ENCODE results near the gene DROSHA.
A peak's percentile ranks its signal among the peaks of the same experiment; 100 is the strongest.
"Not testable (repeated sequence)": the region's sequence is repeated elsewhere in the genome, so short reads cannot be mapped to it uniquely, and the experiment has no call there.

The DROSHA gene, protein sequence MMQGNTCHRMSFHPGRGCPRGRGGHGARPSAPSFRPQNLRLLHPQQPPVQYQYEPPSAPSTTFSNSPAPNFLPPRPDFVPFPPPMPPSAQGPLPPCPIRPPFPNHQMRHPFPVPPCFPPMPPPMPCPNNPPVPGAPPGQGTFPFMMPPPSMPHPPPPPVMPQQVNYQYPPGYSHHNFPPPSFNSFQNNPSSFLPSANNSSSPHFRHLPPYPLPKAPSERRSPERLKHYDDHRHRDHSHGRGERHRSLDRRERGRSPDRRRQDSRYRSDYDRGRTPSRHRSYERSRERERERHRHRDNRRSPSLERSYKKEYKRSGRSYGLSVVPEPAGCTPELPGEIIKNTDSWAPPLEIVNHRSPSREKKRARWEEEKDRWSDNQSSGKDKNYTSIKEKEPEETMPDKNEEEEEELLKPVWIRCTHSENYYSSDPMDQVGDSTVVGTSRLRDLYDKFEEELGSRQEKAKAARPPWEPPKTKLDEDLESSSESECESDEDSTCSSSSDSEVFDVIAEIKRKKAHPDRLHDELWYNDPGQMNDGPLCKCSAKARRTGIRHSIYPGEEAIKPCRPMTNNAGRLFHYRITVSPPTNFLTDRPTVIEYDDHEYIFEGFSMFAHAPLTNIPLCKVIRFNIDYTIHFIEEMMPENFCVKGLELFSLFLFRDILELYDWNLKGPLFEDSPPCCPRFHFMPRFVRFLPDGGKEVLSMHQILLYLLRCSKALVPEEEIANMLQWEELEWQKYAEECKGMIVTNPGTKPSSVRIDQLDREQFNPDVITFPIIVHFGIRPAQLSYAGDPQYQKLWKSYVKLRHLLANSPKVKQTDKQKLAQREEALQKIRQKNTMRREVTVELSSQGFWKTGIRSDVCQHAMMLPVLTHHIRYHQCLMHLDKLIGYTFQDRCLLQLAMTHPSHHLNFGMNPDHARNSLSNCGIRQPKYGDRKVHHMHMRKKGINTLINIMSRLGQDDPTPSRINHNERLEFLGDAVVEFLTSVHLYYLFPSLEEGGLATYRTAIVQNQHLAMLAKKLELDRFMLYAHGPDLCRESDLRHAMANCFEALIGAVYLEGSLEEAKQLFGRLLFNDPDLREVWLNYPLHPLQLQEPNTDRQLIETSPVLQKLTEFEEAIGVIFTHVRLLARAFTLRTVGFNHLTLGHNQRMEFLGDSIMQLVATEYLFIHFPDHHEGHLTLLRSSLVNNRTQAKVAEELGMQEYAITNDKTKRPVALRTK (N-terminal part only)

DNA sequence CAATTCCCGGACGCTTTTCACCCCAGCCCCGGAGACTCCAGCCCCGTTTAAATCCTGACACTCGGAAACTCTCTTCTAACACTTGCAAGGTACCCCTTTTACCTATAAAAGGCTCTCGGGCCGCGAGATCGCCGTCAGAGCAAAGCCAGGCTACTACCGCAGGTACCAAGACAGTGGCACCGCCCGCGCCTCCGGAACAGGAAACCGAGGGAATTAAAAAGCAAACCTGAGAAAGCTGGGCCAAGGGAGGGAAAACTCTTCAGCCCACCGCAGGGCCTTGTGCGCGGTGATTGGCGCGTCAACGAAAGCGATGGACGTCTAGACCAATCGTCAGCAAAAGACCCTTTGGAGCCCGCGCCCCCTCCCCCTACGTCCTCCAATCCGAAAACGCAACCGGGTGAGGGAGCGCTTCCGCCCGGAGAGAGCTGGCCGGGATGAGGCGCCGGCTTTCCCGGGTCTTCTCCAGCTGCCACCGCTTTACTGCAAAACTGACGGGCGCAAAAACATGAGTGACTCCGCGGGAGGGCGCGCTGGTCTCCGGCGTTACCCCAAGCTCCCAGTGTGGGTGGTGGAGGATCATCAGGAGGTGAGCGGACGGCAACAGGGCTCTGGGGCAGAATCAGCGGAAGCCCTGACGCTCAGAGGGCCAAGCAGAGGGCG lies at the start of gene DROSHA, which contains the start of gene C5orf22:
Gene DROSHA, minus strand, starts transcription at position 206 of the 660 bp plus-strand sequence. CDS start 3,034 bp downstream, outside the sequence.
Gene C5orf22, plus strand, starts transcription at position 414 of the 660 bp plus-strand sequence. Its CDS starts 92 bp downstream, at position 506.
- peak; percentile 87 to 94 (median 88) for DNase-seq (ENCODE audit: low read depth in 3 of 3)

DNA sequence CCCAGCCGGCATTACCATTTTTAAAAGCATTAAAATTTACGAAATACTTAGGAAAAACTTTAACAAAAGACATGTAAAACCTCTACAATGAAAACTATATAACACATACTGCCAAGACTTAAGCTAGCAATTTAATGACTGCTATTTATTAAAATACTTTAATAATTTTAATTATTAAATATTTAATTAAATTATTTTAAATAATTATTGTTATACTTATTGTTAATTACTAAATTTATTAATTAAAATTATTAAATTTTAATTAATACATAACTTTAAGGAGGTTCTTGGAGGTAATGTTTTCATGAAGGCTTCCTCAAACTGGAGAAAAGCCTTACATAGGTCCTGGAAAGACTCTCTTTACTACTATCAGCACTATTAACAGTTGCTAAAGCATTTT lies 47.7 kb upstream of the DROSHA start:
- DNase-seq (ENCODE audit: low read depth in 3 of 3) = no peak

DNA sequence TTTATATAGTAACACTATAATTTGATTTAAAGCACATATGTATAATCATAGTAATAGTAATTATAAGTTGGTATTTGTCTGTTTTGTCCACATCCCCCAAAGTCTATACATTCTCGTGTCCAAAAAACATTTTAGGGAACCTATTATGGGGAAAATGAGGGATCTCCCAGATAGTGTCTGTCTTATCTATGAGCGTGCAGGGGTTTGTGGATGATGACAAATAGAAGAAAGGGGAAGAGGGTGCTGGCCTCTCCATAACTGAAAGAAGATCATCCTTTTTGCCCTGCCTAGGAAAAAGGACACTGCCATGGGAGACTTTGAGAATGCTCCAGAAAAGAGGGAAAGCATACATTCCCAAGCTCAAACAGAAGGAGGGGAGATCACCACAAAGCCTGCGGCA lies 45.5 kb upstream of the DROSHA start:
- DNase-seq (ENCODE audit: low read depth in 3 of 3) = no peak

DNA sequence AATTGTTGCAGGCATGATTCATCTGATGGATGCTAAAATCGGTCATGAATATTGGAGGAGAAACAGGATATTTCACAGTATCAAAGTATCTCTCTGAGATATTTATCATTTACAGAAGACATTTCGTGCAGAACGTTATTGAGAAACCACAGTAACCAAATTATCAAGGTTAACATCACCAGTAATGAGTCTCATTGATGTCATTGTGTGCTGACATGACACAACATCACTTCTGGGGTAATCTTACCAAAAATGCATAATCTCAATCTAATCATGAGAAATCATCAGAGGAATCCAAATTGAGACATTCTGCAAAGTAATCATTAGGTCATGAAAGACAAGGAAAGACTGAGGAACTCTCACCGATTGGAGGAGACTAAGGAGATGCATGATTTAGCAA lies 42.9 kb upstream of the DROSHA start:
- DNase-seq (ENCODE audit: low read depth in 3 of 3) = no peak

DNA sequence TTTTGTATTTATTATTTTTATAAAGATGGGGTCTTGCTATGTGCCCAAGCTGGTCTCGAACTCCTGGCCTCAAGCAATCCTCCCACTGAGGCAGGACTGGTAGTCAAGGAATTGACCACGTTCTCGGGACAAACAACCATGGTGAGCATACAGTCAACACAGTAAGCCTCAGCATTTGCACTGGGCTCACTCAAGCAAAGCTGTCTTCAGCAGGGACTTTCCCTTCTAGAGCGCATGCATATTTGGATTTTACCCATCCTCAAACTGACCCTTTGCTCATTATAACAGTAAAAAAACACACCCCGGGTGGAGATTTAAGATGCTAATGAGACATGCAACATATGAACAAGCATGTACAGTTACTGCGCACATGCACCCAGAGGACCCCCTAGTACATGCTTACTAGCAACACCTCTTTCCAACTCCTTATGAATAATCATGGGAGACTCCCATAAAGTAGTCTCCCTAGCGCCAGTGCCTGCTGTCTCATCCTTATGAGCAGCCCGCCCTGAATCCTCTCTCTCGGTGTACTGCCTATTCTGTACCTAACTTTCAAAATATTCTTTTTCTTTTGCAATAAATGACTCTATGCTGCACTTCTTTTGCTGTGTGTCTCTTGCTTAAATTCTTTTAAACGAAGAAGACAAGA lies 41.7 kb upstream of the DROSHA start:
- DNase-seq (ENCODE audit: low read depth in 3 of 3) = no peak

DNA sequence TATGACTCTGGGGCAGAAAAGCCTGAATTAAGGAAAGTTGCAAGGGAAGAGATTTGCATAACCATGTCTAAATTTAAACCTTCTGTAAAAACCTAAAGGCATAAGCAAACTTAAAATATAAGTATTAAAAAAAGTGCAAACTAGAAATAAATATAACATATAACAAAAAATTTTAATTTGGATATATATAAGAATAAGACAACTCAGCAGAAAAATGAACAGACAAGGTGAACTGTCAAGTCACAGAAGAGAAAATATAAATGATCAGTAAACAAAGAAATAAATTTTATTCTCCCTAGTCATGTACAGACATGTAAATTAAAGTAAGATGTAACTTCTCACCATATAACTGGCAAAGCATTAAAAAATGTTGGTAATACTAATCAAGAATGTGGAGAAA lies 37.2 kb upstream of the DROSHA start:
- no peak for DNase-seq (ENCODE audit: low read depth in 3 of 3)

DNA sequence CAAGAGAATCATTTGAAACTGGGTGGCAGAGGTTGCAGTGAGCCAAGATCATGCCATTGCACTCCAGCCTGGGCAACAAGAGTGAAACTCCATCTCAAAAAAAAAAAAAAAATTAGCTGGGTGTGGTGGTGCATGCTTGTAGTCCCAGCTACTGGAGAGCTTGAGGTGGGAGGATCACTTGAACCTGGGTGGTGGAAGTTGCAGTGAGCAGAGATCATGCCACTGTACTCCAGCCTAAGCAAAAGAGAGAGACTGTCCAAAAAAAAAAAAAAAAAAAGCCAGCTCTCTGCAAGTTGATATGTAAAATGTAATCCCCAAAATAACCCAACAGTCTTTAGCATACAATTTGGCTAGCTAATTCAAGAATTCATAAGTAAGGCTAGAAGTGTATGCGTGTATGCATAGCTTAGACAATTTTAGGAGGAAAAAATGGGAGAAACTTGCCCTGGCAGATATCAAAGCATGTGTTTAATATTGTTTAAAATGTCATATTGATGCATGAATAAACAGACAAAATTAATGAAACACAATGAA lies 36.5 kb upstream of the DROSHA start:
- no peak for DNase-seq (ENCODE audit: low read depth in 3 of 3)

DNA sequence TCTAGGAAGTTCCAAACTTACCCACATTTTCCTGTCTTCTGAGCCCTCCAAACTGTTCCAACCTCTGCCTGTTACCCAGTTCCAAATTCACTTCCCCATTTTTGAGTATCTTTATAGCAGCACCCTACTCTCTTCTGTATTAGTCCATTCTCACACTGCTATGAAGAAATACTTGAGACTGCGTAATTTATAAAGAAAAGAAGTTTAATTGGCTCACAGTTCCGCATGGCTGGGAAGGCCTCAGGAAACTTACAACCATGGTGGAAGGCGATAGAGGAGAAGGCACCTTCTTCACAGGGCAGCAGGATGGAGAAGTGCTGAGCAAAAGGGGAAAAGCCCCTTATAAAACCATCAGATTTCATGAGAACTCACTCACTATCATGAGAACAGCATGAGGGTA lies 34.5 kb upstream of the DROSHA start:
- DNase-seq (ENCODE audit: low read depth in 3 of 3) = not testable (repeated sequence)

DNA sequence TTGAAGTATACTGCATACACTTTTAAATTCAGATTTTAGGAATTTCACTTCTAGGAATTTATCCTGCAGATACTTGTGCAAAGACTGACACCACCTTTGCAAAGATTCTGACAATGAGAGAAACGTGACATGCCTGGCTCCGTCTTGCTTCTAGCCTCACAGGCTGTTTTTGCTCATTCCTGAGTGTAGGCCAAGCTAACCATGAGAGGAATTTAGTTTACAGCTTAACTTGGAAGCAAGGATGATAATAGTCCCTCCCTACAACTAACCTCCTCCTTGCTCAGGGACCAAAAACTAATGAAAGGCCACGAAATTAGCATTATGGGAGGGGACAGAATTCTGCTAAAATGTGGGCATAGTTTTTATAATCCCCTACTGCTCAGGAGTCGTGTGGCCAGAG lies 31.3 kb upstream of the DROSHA start:
- DNase-seq (ENCODE audit: low read depth in 3 of 3) = no peak

DNA sequence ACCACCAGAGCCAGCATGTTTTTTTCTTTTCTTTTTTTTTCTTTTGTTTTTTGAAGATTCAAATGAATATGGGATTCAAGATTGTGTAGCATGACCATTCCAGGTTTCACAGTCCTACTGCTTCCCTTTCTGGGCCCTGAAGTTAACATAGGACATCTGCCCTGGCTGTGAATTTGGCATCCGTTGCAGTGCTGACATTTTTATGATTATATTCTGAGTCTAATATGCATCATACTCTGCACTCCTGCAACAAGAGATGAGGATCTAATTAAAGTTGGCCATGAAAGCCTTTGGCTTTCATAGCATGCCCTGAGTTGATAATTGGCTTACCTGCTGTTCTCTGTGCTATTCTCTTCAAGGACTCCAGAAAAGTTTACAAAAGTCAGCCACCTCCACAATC lies 30.1 kb upstream of the DROSHA start:
- DNase-seq (ENCODE audit: low read depth in 3 of 3) = no peak

DNA sequence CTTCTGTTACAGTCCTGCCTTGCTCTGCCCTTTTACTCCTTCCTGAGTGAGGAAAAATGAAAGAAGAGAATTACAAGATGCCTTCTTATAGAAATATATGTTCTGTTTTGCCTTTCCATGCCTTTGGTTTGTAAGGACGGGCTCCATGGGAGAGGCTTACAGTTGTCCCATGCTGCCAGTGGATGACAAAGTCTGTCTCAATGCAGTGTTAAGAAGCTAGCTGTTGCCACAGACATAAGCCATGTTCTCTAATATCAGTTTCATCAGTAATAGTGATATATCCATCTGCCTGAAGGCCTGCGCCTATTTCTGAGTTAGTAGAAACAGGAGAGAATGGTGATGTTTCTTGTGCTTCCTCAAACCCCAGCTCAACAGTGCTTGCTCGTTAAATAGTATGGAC lies 28.0 kb upstream of the DROSHA start:
- DNase-seq (ENCODE audit: low read depth in 3 of 3) = no peak

DNA sequence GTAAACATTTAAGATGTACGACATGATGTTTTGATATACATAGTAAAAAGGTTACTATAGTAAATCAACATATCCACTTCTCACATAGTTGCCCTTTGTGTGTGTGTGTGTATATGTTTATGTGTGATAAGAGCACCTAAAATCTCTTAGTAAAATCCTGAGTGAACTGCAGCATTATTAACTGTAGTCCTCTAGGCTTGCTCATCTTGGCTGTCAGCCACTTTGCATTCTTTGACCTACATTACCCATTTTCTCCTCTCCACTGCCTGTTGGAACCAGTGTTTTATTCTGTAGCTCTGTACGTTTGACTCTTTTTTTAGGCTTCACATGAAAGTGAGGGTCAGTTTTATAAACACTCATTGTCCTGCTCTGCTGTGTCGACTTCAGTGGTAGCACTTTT lies 24.6 kb upstream of the DROSHA start:
- DNase-seq (ENCODE audit: low read depth in 3 of 3) = no peak

DNA sequence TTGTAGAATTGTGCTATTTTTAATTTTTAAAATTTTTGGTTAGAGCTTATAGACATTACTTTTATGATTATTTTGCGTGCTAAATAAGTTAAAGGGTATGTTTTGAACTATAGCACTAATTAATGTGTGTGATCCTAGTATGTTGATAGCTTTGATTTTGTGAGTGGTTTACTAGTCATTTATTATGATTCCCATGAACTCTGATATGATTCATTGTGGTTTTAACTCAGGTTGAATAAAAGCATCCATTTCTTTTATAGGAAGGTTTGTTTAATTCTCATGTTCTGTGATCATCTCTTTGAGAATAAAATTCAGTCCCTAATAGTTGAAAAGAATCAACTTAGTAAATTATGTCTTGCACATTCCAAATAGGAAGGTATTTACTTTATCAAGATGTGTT lies 22.7 kb upstream of the DROSHA start:
- no peak for DNase-seq (ENCODE audit: low read depth in 3 of 3)

DNA sequence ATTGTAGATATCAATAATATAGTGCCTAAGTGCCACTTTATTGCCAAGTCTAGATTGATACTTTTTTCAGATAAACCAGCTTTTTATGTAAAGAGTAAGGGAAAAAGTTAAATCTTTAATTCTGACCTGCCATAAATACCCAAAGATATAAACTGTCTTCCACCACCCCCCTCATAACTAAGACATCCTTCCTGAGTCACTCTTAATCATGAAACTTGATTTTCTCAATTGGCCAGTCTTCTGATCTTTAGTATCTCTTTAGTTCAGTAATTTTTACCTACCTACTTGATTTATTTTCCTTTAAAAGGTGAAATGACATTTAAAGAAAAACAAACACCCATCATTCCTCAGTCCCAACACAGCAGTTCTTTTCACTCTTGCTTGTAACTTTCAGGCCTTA lies 22.0 kb upstream of the DROSHA start:
- no peak for DNase-seq (ENCODE audit: low read depth in 3 of 3)

DNA sequence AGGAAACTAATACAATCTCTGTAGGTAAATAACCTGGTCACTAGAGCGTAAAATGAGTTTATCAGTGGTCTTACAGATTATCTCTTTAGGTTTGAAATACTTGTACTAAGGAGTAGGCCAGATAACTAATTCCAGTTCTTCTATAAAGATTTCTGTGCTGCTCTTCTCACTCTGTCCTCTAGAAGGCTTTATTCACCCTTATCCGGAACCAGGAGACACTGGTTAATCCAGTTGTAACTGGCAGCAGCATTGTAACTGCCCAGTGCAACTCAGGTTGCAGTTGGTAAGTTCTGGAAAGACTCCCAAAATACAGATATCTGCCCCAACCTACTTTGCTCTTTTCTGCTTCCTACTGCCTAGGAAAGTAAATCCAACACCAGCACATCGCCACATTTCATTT lies 20.0 kb upstream of the DROSHA start:
- no peak for DNase-seq (ENCODE audit: low read depth in 3 of 3)

DNA sequence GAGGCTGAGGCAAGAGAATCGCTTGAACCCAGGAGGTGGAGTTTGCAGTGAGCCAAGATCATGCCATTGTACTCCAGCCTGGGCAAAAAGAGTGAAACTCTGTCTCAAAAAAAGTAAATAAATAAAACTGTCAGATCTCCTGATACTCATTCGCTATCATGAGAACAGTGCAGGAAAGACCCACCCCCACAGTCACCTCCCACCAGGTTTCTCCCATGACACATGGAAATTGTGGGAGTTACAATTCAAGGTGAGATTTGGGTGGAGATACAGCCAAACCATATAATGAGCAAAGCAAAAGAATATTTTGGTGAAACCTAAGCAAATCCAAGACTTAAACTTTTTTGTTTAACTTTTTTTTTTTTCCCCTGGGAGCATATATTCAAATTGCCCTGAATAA lies 17.2 kb upstream of the DROSHA start:
- DNase-seq (ENCODE audit: low read depth in 3 of 3) = not testable (repeated sequence)

DNA sequence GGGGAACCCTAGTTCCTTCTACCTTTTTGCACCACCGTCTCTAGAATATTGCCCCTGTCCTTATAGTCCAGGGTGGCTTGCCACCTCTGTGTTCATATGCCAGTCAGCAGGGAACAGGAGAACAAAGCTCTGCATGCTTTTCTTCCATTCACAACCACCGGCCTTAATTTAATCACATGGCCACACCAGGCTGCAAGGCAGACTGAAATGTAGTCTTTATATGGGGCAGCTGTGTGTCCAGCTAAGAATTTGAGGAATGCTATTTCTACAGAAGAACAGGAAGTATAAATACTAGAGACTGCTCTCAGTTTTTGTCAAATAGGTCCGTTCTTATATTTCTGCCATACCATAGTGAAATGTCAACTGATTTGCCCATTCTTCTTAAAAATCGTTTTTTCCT lies 6.0 kb upstream of the DROSHA start:
- no peak for DNase-seq (ENCODE audit: low read depth in 3 of 3)

DNA sequence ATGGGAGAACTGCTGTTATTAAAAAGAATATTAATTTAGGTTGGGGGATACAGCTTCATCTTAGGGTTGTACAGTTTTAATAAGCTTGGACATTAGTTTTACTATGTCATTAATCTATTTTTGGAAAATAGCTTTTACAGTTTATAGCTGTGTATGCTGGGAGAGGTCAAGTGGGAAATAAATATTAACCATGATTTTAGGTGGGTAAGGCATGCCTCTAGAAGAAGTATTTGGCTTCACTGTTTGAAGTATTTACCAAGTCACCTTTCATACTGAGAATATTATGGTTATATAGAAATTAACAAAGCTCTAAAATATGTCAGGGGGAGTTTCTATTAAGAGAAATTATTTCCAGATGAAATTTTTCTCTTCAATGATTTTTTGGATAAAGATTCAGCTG lies 5.5 kb upstream of the DROSHA start:
- no peak for DNase-seq (ENCODE audit: low read depth in 3 of 3)

DNA sequence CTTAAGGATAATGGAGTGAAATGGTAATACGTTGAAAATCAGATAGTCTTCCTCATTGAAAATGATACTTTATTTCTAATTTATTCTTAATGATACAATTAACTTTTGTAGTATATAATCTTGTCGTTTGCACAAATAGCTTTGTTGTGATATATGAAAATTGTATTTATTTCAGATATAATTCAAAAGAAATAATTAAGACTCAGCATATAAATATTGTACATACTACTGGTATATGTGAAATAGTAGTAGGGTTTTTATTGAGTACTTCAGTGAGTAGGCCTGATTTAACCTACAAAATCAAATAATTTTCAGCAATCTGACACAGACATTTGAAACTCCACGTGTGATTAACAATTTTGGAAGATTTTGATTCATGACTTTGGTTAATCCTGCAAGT lies 5.0 kb upstream of the DROSHA start:
- no peak for DNase-seq (ENCODE audit: low read depth in 3 of 3)

DNA sequence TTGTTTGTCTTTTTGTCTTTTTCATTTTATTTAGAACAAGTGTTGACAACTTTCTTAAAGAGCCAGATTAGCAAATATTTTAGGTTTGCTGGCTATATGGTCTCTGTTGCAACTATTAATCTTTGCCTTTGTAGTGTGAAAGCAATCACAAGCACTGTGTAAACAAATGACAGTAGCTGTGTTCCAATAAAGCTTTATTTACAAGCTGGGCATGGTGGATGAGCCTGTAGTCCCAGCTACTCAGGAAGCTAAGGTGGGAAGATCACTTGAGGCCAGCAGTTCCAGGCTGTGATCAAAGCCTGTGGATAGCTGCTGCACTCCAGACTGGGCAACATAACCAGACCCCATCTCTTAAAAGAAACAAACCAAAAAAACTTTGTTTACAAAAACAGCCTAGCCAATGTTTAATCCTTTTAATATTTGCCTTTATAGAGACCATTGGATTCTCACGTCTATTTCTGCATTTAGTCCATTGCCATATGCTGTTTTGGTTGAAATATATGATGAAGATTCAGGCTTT lies 2.7 kb upstream of the DROSHA start:
- DNase-seq (ENCODE audit: low read depth in 3 of 3) = no peak

DNA sequence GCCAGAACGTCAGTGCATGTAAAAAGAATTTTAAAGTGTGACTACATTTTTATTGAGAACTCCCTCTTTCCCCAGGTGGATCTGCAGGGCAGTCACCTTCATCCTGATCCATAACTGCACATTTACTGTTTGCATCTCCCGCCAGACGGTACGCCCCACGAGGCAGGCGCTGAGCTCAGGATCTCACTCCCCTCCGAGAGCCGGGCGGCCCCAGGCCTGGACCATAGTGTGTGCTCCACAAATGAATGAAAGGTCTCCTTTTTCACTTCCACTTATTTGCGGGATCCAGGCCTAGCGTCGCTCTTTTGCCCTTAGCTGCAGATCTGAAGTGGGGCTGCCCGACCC lies 378 bp downstream of the DROSHA start:
- DNase-seq (ENCODE audit: low read depth in 3 of 3) = no peak
